ENCODE measurements around the gene MAP3K14. TPM values are rescaled to one million over a fixed set of nuclear protein-coding genes. Genes with fewer than 3 reads are reported as not detected.

MAP3K14 gene
- total and polyA plus RNA-seq, 10 of the 15 experiments (the other 5 are each of a cell fraction or from before 2014, with no cell fraction given) = 2.1 to 33.3 (median 19.7) TPM

- no peaks in the 10 kb centered on the region for H3K27me3 ChIP-seq (replicated peaks in 1 of 2; ENCODE audit: control insufficient read depth in 2 of 2, insufficient read depth in 2 of 2, low read length in 1 of 2)
- H3K4me1 ChIP-seq (ENCODE audit: control insufficient read depth, insufficient read depth, low read length) = peaks cover 88% of the 10 kb centered on the region
- peak overlapping the region; percentile 70 for H3K4me2 ChIP-seq (ENCODE audit: control insufficient read depth, insufficient read depth)
- in situ Hi-C loops (cut with MboI) = no loop called here
- intact Hi-C loops (cut with micrococcal nuclease; ENCODE audit: unreplicated experiment) = loop anchor here (5.0 kb wide), 2 partner anchors 87 to 153 kb away; partner anchors contain the start of gene HEXIM1
- no peaks in the 10 kb centered on the region for H4K20me1 ChIP-seq (ENCODE audit: control insufficient read depth, insufficient read depth)
- DNase-seq (ENCODE audit: low read depth, low spot score) = no peak
- CTCF ChIA-PET = interaction anchor here (1.1 to 6.1 kb wide), 12 partner anchors 8 to 151 kb away, joined by 3 to 103 read pairs (median 5); partner anchors contain the start of gene MAP3K14
- RAD21 ChIA-PET (ENCODE audit: unreplicated experiment) = interaction anchor here (0.9 to 12.1 kb wide), 9 partner anchors 15 to 151 kb away, joined by 3 to 216 read pairs (median 4); partner anchors contain the start of gene MAP3K14
- H3K9ac ChIP-seq (ENCODE audit: control insufficient read depth, insufficient read depth, low read length) = peak overlapping the region; percentile 3
- no peaks in the 10 kb centered on the region; the same call in 1 of the 3 replicates for H3K9me3 ChIP-seq (replicated peaks; ENCODE audit: control insufficient read depth, insufficient read depth, low read length)
- TSS peak; percentile 39 for BruUV-seq (replicated peaks)
- H3K36me3 ChIP-seq (ENCODE audit: control insufficient read depth in 2 of 2, insufficient read depth in 2 of 2, low read length in 1 of 2) = peaks cover 5 to 9% of the 10 kb centered on the region in 2 experiments; a peak in 2 of 4 replicates
- H3K27ac ChIP-seq (ENCODE audit: control insufficient read depth, insufficient read depth) = peak overlapping the region; percentile 89
- 9% methylated on average over 7 of the region's 7 CpGs for WGBS (ENCODE audit: insufficient coverage, insufficient replicate concordance, low lambda C conversion rate, missing lambda C conversion rate)
- no peak overlapping the region for H2AFZ ChIP-seq (ENCODE audit: control insufficient read depth, low read depth, low read length)
- ATAC-seq = peak; percentile 42
- no peak for FAIRE-seq
- POLR2A ChIA-PET = interaction anchor here (0.8 to 11.6 kb wide), 5 partner anchors 8 to 284 kb away, joined by 3 to 203 read pairs (median 4); partner anchors contain the start of gene MAP3K14
- H3K4me3 ChIP-seq = peak overlapping the region; percentile 20; the same call in 1 of the 2 replicates
- SMC1A ChIA-PET (ENCODE audit: uncharacterized antibody, unreplicated experiment) = interaction anchor here (0.7 to 6.6 kb wide), 10 partner anchors 8 to 88 kb away, joined by 3 to 171 read pairs (median 3); partner anchors contain the start of gene MAP3K14
- H3K79me2 ChIP-seq (ENCODE audit: control insufficient read depth, insufficient read depth, low read length) = peaks cover 82% of the 10 kb centered on the region
- TF ChIP-seq NR2C2 (IDR thresholded peaks at IDR 0.05; ENCODE audit: borderline replicate concordance, control insufficient read depth, insufficient read length, low read depth) (no peak), EGR1 (IDR thresholded peaks at IDR 0.05; ENCODE audit: borderline replicate concordance in 1 of 2, low read depth in 2 of 2, low read length in 2 of 2) (no peak), USF2 (IDR thresholded peaks at IDR 0.05; ENCODE audit: borderline replicate concordance, low read depth, low read length) (no peak), KDM1A (IDR thresholded peaks at IDR 0.05; ENCODE audit: borderline replicate concordance) (no peak), POLR2AphosphoS2 (IDR thresholded peaks at IDR 0.05; ENCODE audit: low read depth, low read length) (no peak), ZSCAN29 (IDR thresholded peaks at IDR 0.05) (0 out of 2 replicates have a peak, but pooled peaks have one; percentile 79), REST (IDR thresholded peaks at IDR 0.05; ENCODE audit: low read depth, low read length) (no peak), MEF2B (IDR thresholded peaks at IDR 0.05; ENCODE audit: partially characterized antibody, poor library complexity, severe bottlenecking) (no peak), NR2F1 (conservative IDR thresholded peaks at IDR 0.05) (peak; percentile 29; the same call in 1 of the 2 replicates), PAX5 (IDR thresholded peaks at IDR 0.05; ENCODE audit: borderline replicate concordance, low read depth, low read length) (0 out of 2 replicates have a peak, but pooled peaks have one; percentile 24), IKZF1 (conservative IDR thresholded peaks at IDR 0.05) (0 out of 2 replicates have a peak, but pooled peaks have one; percentile 7), ETV6 (conservative IDR thresholded peaks at IDR 0.05 in 1 of 2, IDR thresholded peaks at IDR 0.05 in 1 of 2; ENCODE audit: borderline replicate concordance in 1 of 2, low read depth in 1 of 2) (0 out of 4 replicates have a peak, but pooled peaks of 1 of the 2 experiments have one; percentile 12), SRF (IDR thresholded peaks at IDR 0.05; ENCODE audit: low read depth in 2 of 2, low read length in 2 of 2) (no peak), BCL11A (IDR thresholded peaks at IDR 0.05; ENCODE audit: low read depth, low read length) (no peak), POLR2AphosphoS5 (IDR thresholded peaks at IDR 0.05; ENCODE audit: low read length) (peak; percentile 41; the same call in 1 of the 2 replicates), RAD21 (IDR thresholded peaks at IDR 0.05; ENCODE audit: insufficient read depth, low read depth, low read length) (0 out of 2 replicates have a peak, but pooled peaks have one; percentile 5)
Measured at GRCh38 chr17:45300060-45300751, 16.6 kb downstream of the MAP3K14 start.

All from GM12878 (cell line).